Measurements from ENCODE around the gene SRGAP3. TPM values are rescaled to one million over a fixed set of nuclear protein-coding genes. Genes with fewer than 3 reads are reported as not detected.

The SRGAP3 gene
- total RNA-seq, 2 donors from 2014 or later: 2.6 to 12.8 TPM

GRCh38 chr3:9107738-9108137 lies 141.7 kb downstream of the SRGAP3 start:
- Histone ChIP-seq H3K4me3 (no peak overlapping the region), H3K27ac (no peak overlapping the region), H3K27me3 (replicated peaks; ENCODE audit: insufficient read depth) (no peaks in the 10 kb centered on the region), H3K36me3 (no peaks in the 10 kb centered on the region), H3K4me1 (ENCODE audit: control insufficient read depth in 1 of 2, low read depth in 2 of 2) (peaks cover 5 to 23% of the 10 kb centered on the region in 2 donors), H3K9me3 (no peaks in the 10 kb centered on the region)
- ATAC-seq (ENCODE audit: insufficient number of reproducible peaks, low FRiP score, low read depth) (no peak), DNase-seq (ENCODE audit: low spot score) (no peak)
- TF ChIP-seq CTCF (IDR thresholded peaks at IDR 0.05): no peak

GRCh38 chr3:9105421-9105820 lies 144.0 kb downstream of the SRGAP3 start:
- no peak for TF ChIP-seq CTCF (IDR thresholded peaks at IDR 0.05)
- Histone ChIP-seq H3K36me3 (no peaks in the 10 kb centered on the region), H3K9me3 (no peaks in the 10 kb centered on the region), H3K27ac (no peak overlapping the region), H3K27me3 (replicated peaks; ENCODE audit: insufficient read depth) (no peaks in the 10 kb centered on the region), H3K4me1 (ENCODE audit: control insufficient read depth in 1 of 2, low read depth in 2 of 2) (peaks cover 0 to under 1% of the 10 kb centered on the region in 2 donors), H3K4me3 (no peak overlapping the region)
- no peak for ATAC-seq (ENCODE audit: insufficient number of reproducible peaks, low FRiP score, low read depth)
- no peak for DNase-seq (ENCODE audit: low spot score)

- no peak for ATAC-seq (ENCODE audit: insufficient number of reproducible peaks, low FRiP score, low read depth)
- no peaks in the 10 kb centered on the region for H3K9me3 ChIP-seq
- H3K4me3 ChIP-seq: no peak overlapping the region
- no peaks in the 10 kb centered on the region for H3K27me3 ChIP-seq (replicated peaks; ENCODE audit: insufficient read depth)
- no peak overlapping the region for H3K27ac ChIP-seq
- TF ChIP-seq CTCF (IDR thresholded peaks at IDR 0.05): no peak
- no peaks in the 10 kb centered on the region for H3K4me1 ChIP-seq (ENCODE audit: control insufficient read depth in 1 of 2, low read depth in 2 of 2)
- DNase-seq (ENCODE audit: low spot score): no peak
- H3K36me3 ChIP-seq: no peaks in the 10 kb centered on the region
Observed at GRCh38 chr3:9104121-9104520, 145.3 kb downstream of the SRGAP3 start.

- Histone ChIP-seq H3K4me3 (no peak overlapping the region), H3K36me3 (no peaks in the 10 kb centered on the region), H3K27ac (no peak overlapping the region), H3K9me3 (no peaks in the 10 kb centered on the region), H3K27me3 (replicated peaks; ENCODE audit: insufficient read depth) (no peaks in the 10 kb centered on the region), H3K4me1 (ENCODE audit: control insufficient read depth in 1 of 2, low read depth in 2 of 2) (no peaks in the 10 kb centered on the region)
- no peak for ATAC-seq (ENCODE audit: insufficient number of reproducible peaks, low FRiP score, low read depth)
- TF ChIP-seq CTCF (IDR thresholded peaks at IDR 0.05): no peak
- no peak for DNase-seq (ENCODE audit: low spot score)
Observed at GRCh38 chr3:9102240-9102981, 147.0 kb downstream of the SRGAP3 start.

GRCh38 chr3:9101286-9101685 lies 148.2 kb downstream of the SRGAP3 start:
- ATAC-seq (ENCODE audit: insufficient number of reproducible peaks, low FRiP score, low read depth): no peak
- no peak for TF ChIP-seq CTCF (IDR thresholded peaks at IDR 0.05)
- no peaks in the 10 kb centered on the region for H3K4me1 ChIP-seq (ENCODE audit: control insufficient read depth in 1 of 2, low read depth in 2 of 2)
- H3K27me3 ChIP-seq (replicated peaks; ENCODE audit: insufficient read depth): no peaks in the 10 kb centered on the region
- no peak overlapping the region for H3K27ac ChIP-seq
- H3K4me3 ChIP-seq: no peak overlapping the region
- no peak for DNase-seq (ENCODE audit: low spot score)
- no peaks in the 10 kb centered on the region for H3K9me3 ChIP-seq
- H3K36me3 ChIP-seq: no peaks in the 10 kb centered on the region

All from thoracic aorta (tissue), 2 donors.